A549 treated with AZD2906 at 1 μM for 4 hours (cell line): ENCODE results near the gene CD55. TPM values are rescaled to one million over a fixed set of nuclear protein-coding genes. Genes with fewer than 3 reads are reported as not detected.

ENCODE experiments used
- total RNA-seq: library from RNA; stranded (reverse); fragments of 200-300 nt; extraction: Qiagen RNA extraction; gene quantifications from 5 replicates; pipeline ENCODE4 v1.2.3, GENCODE V29; 2022

Gene CD55, protein sequence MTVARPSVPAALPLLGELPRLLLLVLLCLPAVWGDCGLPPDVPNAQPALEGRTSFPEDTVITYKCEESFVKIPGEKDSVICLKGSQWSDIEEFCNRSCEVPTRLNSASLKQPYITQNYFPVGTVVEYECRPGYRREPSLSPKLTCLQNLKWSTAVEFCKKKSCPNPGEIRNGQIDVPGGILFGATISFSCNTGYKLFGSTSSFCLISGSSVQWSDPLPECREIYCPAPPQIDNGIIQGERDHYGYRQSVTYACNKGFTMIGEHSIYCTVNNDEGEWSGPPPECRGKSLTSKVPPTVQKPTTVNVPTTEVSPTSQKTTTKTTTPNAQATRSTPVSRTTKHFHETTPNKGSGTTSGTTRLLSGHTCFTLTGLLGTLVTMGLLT
- 80.8 to 102 TPM (median 87.7 TPM) in 5 replicates for total RNA-seq

DNA sequence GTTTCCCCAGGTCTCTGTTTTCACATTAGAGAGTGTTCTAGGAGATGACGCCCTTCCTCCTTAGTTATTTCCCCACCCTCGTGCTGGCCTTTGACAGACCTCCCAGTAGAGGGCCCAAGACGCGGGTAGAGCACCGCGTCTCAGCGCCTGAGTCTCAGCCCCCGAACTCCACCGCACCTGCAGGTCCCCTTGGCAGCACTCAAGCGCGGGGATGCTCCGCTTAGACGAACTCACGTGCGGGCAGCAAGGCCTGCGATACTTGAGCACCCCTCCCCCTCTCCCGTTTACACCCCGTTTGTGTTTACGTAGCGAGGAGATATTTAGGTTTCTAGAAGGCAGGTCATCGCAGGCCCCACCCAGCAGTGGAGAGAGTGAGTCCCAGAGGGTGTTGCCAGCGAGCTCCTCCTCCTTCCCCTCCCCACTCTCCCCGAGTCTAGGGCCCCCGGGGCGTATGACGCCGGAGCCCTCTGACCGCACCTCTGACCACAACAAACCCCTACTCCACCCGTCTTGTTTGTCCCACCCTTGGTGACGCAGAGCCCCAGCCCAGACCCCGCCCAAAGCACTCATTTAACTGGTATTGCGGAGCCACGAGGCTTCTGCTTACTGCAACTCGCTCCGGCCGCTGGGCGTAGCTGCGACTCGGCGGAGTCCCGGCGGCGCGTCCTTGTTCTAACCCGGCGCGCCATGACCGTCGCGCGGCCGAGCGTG, at the start of gene CD55:
CD55 (plus strand) TSS at position 600 of the 711 bp plus-strand sequence; CDS start at position 688, 88 bp downstream.

Other genes with a start within 250 kb of the CD55 start
- 1.1 to 2.1 TPM (median 1.5 TPM) in 5 replicates for gene C4BPB, start 232.8 kb upstream of the CD55 start, total RNA-seq
- 0.50 to 0.84 TPM (median 0.62 TPM) in 5 replicates for gene C4BPA, start 217.4 kb upstream of the CD55 start, total RNA-seq
- 0.01 to 0.02 TPM (median 0.02 TPM) in 3 of 5 replicates, not detected in the others for gene CR2, start 132.7 kb downstream of the CD55 start, total RNA-seq
- gene CR1, start 174.5 kb downstream of the CD55 start, total RNA-seq = not detected in 5 replicates